SK-N-MC (cell line): ENCODE measurements around the gene FUBP3.

Experiments used
- DNase-seq: peaks from one replicate; pipeline ENCODE4 v3.0.0-alpha.2; 2011; ENCODE audit warnings: low read depth, low spot score
- H3K27ac ChIP-seq: fragments of 200-600 bp; sonication (generic); 2 replicates; pipeline ENCODE4 v1.5.1; 2016; ENCODE audit warnings: mixed run types
- H3K36me3 ChIP-seq: fragments of 200-600 bp; sonication (generic); 2 replicates; pipeline ENCODE4 v1.6.1; 2017; ENCODE audit warnings: antibody characterized with exemption, low read length, mixed read lengths; ENCODE audit not compliant: insufficient read depth
- H3K4me3 ChIP-seq: fragments of 200-600 bp; sonication (generic); 2 replicates; pipeline ENCODE4 v1.5.1; 2016
- H3K9ac ChIP-seq: fragments of 200-600 bp; sonication (generic); 2 replicates; pipeline ENCODE4 v1.8.0; 2017; ENCODE audit warnings: mixed run types, mixed read lengths; ENCODE audit not compliant: insufficient read length
- H3K9me3 ChIP-seq: fragments of 200-600 bp; sonication (generic); 2 replicates; pipeline ENCODE4 v1.6.1; 2017; ENCODE audit warnings: low read depth, mild to moderate bottlenecking, antibody characterized with exemption, low read length, moderate library complexity, mixed read lengths
- EZH2 ChIP-seq: fragments of 200-600 bp; sonication (generic); IDR thresholded peaks from one replicate; pipeline ENCODE4 v1.6.1; 2017; ENCODE audit warnings: antibody characterized with exemption
- FOXP2 ChIP-seq: optimal IDR thresholded peaks from 2 replicates; pipeline ENCODE3; 2011; ENCODE audit warnings: mild to moderate bottlenecking, moderate library complexity; ENCODE audit not compliant: insufficient read depth; ENCODE audit errors: extremely low read length, control extremely low read depth
- POLR2AphosphoS5 ChIP-seq: IDR thresholded peaks from 2 replicates; pipeline ENCODE4 v1.6.1; 2012; ENCODE audit warnings: mild to moderate bottlenecking, low read depth, low read length, borderline replicate concordance

The FUBP3 gene

DNA sequence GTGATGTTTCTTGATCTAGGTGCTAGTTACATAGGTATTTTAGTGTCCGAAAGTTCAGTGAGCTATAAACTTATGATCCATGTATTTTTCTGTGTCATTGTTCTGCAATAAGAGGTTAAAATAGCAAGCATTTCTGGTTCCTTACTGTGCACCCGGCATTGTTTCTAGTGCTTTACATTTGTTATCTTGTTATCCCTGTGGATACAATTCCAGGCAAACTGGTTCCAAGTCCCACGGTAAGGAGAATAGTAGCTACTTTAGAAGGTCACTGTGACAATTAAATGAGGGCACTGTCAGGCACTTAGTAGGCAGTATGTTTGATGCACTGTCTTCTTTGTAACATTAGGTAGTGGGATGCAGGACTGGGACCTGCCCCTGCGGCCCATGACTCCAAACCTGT lies 9.0 kb downstream of the FUBP3 start:
- TF ChIP-seq FOXP2 (no peak), POLR2AphosphoS5 (no peak), EZH2 (no peak)
- Histone ChIP-seq H3K27ac (no peak overlapping the region), H3K9me3 (no peaks in the 10 kb centered on the region), H3K36me3 (peaks cover under 1% of the 10 kb centered on the region; the same call in 1 of the 2 replicates), H3K9ac (no peak overlapping the region), H3K4me3 (no peak overlapping the region)
- DNase-seq, result no peak

DNA sequence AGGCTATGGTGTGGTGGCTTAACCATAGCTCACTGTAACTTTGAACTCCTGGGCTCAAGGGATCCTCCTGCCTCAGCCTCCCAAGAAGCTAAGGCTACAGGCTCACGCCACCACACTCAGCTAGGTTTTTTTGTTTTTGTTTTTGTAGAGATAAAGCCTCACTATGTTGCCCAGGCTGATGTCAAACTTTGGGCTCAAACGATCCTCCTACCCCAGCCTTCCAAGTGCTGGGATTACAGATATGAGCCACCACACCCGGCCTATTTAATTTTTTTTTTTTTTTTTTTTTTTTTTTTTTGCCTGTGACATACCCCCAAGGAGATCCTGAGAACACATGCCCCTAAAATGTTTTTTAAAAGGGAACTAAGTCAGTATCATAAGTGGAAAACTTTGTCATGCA lies 10.4 kb downstream of the FUBP3 start:
- H3K36me3 ChIP-seq, result no peaks in the 10 kb centered on the region; the same call in 1 of the 2 replicates
- no peak overlapping the region for H3K4me3 ChIP-seq
- no peak for TF ChIP-seq POLR2AphosphoS5
- no peaks in the 10 kb centered on the region for H3K9me3 ChIP-seq
- H3K9ac ChIP-seq, result no peak overlapping the region
- no peak overlapping the region for H3K27ac ChIP-seq
- no peak for DNase-seq

DNA sequence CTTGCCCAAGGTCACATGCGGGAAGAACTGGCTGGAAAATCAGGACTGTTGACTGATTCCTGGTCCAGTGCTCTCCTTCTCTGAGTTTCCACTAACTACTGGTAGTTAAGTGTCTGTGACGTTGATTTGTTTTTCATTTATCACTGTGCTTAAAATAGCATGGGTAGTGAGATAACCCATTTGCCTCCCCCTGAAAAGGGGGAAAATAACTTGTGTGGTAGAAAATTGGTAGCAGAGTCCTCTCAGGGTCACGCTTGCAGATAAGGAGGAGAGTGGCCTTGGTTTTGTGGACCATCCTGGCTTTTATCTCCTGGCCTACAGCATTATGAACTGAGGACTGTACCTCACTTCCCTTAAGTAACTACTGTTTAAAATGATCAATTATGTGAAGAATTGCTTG lies 10.9 kb downstream of the FUBP3 start:
- H3K9ac ChIP-seq, result no peak overlapping the region

DNA sequence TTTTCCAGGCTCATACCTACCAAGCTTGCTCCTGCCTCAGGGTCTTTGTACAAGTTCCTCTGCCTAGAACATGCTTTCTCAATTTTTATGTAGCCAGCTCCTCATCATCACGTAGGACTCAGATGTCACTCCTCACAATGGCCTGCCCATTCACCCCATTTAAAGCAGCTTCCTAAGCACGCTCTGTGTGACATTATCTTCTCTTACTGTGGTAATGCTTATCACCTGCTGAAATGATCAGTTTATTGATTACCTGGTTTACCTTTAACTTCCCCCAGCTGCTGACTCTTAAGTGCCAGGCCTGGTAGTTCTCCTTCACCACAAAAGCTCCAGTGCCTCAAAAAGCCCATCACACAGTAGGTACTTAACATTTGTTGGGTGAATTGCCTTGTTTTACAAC lies 13.6 kb downstream of the FUBP3 start:
- H3K9me3 ChIP-seq, result no peaks in the 10 kb centered on the region
- DNase-seq, result no peak
- no peak overlapping the region for H3K27ac ChIP-seq
- peaks cover 22% of the 10 kb centered on the region for H3K36me3 ChIP-seq
- H3K9ac ChIP-seq, result no peak overlapping the region
- no peak overlapping the region for H3K4me3 ChIP-seq
- TF ChIP-seq FOXP2 (no peak), EZH2 (no peak), POLR2AphosphoS5 (no peak)

More for the DNA sequence above, 10.9 kb downstream of the FUBP3 start:
- no peak for TF ChIP-seq EZH2
- Histone ChIP-seq H3K4me3 (no peak overlapping the region), H3K27ac (no peak overlapping the region), H3K9me3 (no peaks in the 10 kb centered on the region), H3K36me3 (peaks cover 3% of the 10 kb centered on the region)
- no peak for DNase-seq

DNA sequence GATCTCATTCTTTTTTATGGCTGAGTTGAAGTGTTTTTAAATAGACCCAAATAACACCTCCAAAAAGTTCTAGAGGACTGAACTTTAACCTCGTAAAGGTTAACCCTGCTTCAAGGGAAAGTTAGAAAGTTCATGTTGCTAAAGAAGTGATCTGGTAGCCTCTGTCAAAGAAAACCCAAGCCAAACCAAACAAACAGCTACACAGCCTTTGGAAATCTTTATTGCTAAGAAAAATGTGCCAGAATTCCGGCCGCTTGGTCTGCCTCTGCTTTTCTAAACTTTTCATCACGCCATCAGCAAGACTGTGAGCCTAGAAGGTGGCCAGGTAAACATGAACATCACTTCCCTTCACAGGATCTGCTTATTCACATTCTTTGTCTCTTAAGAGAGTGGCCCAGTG lies 17.9 kb downstream of the FUBP3 start:
- H3K9ac ChIP-seq, result no peak overlapping the region
- TF ChIP-seq EZH2 (no peak), FOXP2 (no peak), POLR2AphosphoS5 (no peak)
- no peaks in the 10 kb centered on the region for H3K9me3 ChIP-seq
- H3K27ac ChIP-seq, result no peak overlapping the region
- no peak overlapping the region for H3K4me3 ChIP-seq
- no peak for DNase-seq
- peaks cover 29% of the 10 kb centered on the region for H3K36me3 ChIP-seq

DNA sequence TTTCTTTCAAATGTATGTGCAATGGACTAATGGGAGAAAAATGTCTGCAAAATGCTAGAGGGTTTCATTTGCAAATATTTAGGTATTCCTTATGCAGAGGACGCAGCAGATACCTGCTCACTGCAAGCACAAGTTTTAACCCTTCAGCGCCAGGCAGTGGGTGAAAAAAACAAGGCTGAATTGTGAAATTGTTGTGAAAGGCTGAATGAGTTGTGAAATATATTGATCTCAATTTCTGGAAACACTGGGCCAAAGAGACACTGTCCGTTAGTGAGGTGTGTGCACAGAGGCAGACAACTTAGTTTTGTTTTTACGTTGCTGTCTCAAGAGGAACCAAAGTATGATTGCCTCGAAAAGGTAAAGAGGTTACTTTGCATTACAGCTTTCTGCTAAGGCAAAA lies 18.8 kb downstream of the FUBP3 start:
- Histone ChIP-seq H3K4me3 (no peak overlapping the region), H3K36me3 (peaks cover 31% of the 10 kb centered on the region), H3K9ac (no peak overlapping the region), H3K27ac (no peak overlapping the region), H3K9me3 (no peaks in the 10 kb centered on the region)
- TF ChIP-seq FOXP2 (no peak), POLR2AphosphoS5 (no peak), EZH2 (no peak)
- no peak for DNase-seq

DNA sequence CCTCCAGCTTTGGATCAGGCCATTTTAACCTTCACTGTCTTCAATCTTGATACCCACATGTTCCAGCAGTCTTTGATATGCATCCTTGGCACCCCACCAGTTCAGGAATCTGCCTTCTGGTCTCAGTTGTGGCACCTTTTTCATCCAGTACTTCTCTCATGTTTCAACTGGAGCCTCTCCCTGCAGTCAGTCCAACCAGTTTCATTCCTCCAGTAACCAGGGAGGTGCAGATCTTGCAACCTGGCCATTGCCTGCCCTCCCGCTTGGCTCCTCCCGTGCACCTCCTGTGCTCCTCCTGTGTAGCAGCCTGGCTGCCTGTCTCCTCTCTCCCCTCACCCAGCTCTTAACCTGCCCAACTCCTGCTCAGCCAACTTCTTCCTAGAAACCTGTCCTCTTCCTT lies 20.2 kb downstream of the FUBP3 start:
- Histone ChIP-seq H3K27ac (no peak overlapping the region), H3K4me3 (no peak overlapping the region), H3K36me3 (peaks cover 41% of the 10 kb centered on the region), H3K9ac (no peak overlapping the region), H3K9me3 (no peaks in the 10 kb centered on the region)
- TF ChIP-seq EZH2 (no peak), FOXP2 (no peak), POLR2AphosphoS5 (no peak)
- DNase-seq, result no peak

DNA sequence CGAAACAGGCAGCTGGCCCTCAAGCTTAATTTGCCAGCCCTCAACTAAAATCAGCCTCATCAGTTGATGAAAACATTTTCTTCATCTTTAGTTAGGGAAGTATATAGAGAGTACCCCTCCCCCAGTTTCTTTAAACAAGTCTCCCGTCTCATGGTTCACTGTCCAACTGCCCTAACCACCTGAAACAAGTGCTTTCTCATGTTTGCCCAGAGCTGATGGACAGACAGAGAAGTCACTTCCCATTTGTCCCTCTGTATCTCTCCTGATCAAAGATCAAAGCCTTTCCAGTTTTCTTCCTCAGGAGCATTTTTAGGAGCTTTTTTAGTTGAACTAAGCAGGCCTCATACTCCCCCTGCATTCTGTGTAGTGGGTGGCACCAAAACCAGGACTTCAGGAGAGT lies 21.7 kb downstream of the FUBP3 start:
- TF ChIP-seq EZH2 (no peak), POLR2AphosphoS5 (no peak), FOXP2 (no peak)
- DNase-seq, result no peak
- Histone ChIP-seq H3K9ac (no peak overlapping the region), H3K4me3 (no peak overlapping the region), H3K27ac (no peak overlapping the region), H3K9me3 (no peaks in the 10 kb centered on the region), H3K36me3 (peaks cover 34% of the 10 kb centered on the region)

DNA sequence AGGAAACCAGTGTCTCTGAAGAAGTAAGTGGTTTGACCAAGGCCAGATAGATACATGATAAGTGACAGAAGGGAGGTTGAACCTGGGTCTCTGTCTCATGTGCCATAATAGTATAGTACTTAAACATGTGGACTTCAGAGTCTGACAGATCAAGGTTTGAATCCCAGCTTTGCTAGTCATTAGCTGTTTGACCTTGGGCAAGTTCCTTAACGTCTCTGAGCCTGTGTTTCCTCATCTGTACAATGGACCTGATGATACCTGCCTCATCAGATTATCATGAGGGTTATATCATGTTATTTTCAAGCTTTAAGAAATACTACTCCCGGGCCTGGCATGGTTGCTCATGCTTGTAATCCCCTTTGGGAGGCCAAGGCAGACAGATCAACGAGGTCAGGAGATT lies 24.9 kb downstream of the FUBP3 start:
- no peak overlapping the region for H3K27ac ChIP-seq
- H3K36me3 ChIP-seq, result peaks cover 27% of the 10 kb centered on the region; the same call in 1 of the 2 replicates
- H3K9ac ChIP-seq, result no peak overlapping the region

More for the DNA sequence above, 24.9 kb downstream of the FUBP3 start:
- TF ChIP-seq FOXP2, result no peak
- TF ChIP-seq EZH2, result no peak
- no peak for TF ChIP-seq POLR2AphosphoS5
- Histone ChIP-seq H3K9me3 (no peaks in the 10 kb centered on the region), H3K4me3 (no peak overlapping the region)
- no peak for DNase-seq
